ENCODE results near the gene TSR1.

TSR1 gene

DNA sequence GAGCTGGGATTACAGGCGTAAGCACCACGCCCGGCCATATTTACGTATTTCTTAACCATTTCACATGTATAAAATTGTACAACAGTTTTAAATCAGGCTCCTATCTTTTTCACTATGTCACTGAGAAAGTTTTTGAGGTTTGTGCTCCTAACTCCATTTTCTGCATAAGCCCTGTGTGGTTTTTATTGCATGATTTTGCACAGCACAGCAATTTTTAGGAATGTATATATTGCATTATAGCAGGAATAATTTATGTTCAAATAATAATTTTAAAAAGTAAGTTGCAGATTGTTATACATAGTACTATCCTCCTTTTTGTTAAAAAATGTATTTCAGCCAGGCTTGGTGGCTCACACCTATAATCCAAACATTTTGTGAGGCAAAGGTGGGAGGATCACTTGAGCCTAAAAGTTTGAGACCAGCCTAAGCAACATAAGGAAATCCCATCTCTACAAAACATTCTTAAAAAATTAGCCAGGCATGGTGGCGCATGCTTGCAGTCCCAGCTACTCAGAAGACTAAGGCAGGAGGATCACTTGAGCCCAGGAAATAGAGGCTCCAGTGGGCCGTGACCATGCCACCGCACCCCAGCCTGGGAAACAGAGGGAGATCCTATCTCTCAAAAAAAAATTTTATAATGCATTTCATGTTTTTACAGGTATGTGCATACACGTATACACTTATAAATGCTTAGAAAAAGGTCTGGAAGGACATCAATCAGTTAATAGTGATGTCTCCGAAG lies 58.7 kb downstream of the TSR1 start:
- DNase-seq, result no peak

DNA sequence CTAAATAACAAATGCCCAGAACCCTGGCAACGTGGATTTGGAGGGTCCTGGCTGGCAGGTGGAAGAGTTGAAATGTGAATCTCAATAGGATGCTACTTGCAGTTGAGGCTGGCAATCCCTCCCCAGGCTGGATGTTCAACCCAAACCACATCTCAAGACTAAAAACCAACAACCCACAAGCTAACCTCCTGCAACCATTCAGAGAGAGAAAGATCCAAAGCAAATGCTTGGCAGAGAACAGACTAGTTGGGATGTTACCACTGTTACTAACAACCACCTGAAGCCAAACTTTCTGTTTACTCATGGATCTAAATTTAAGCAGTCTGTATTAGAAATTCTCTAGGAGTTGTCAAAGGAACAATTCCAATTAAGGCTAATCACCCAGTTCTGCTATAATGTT lies 60.5 kb downstream of the TSR1 start:
- no peak for DNase-seq

DNA sequence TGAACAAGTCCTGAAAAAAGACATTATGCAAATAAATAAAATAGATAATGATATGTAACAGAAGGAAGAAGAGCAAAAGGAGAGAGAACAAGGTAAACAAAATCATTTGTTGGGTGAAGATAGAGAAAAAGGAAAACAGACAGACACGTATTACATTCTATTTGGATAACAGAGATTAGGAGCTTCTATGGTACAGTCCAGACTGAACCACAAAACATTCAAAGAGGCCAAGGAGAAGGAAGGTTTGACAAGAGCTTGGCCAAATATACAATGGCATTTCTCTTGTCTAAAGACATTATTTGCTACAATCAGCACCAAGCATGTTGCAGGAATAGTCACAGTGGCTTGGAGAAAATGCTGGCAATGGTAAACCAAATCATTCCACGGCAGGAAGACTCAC lies 61.8 kb downstream of the TSR1 start:
- DNase-seq, result no peak

Data from activated naive CD4-positive, alpha-beta T cell (primary cell).